NOMO-1 (cell line): Measurements from ENCODE around the gene CTSW.
A peak's percentile ranks its signal among the peaks of the same experiment; 100 is the strongest.
"Not testable (repeated sequence)": the region's sequence is repeated elsewhere in the genome, so short reads cannot be mapped to it uniquely, and the experiment has no call there.

Source experiments
- DNase-seq, 2 experiments: peaks; one replicate each; lab custom pipeline; 2025; ENCODE audit not compliant: unreplicated experiment in 2 of 2; lab: John Stamatoyannopoulos, UW

Gene CTSW

DNA sequence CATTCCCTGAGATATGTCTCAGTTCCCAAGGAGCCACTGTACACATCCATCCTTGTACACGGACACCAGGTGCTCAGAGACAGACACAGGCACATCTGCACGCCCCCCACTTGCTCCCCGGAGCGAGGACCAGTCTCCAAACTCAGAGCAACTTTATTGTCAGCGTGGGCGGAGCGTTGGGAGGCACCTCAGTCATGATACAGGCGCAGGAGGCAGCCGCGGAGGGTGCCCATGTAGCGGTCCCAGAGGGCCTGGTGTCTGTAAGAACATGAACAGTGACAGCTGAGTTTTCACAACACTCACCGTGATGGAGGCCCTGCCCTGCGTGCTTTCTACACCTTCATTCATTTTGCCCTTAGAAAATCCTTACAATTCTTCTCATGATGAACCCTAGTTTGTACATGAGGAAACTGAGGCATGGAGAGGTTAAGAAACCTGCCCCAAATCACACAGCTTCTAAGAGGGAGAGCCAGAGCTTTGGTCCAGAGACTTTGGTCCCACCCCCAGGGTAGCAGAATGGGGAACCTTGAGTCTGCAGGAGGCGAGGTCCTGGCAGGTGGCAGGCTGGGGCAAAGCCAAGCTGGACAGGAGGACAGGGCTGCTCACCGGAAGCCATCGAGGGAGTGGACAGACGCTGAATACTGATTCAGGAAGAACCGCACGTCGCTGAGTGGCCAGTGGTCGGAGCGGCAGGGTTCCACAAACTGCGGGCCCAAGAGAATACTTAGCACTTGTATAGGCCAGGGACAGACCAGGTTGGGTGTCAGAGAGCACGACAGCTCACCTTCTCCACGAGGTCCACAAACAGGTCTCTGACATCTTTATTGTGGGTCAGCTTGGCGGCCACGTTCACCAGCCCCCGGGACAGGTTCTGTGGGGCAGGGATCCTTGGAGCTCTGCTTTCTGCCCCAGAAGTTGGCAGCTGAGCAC lies 4.4 kb downstream of the CTSW start:
- DNase-seq: no peak

DNA sequence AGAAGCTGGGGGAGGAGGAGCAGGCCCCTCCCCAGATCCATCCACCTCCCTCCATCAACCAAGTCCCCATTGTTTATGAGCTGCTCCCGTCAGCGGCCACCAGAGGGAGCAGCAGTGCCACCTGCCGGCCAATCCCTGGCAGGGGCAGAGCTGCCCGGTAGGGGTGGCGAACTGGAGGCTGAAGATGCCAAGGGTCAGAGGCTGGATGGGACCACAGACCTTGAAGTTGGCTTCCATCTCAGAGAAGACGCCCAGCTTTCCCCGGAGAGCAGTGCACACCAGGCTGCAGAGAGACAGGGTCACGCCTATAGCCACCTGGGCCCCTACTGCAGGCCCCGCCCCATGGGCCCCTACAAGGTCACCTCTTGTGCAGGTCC lies 5.1 kb downstream of the CTSW start:
- DNase-seq: peak; percentile 57 to 75

DNA sequence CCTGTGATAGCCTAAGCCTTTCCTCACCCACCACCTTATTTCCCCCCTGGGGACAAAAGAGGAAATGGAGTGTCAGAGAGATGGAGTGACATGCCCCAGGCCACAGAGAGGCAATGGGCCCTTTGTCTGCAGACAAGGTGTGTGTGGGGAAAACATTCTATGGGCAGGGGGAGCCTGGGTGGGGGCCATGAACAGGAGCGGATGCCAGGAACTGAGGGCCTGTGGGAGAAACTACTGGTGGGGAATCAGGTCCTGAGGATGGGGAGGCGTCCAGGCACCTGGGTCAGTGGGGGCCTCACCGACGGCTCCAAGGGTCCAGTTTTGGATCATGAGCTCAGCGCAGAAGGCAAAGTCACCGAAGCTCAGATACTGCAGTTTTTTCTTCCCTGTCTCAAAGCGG lies 5.6 kb downstream of the CTSW start:
- no peak for DNase-seq

DNA sequence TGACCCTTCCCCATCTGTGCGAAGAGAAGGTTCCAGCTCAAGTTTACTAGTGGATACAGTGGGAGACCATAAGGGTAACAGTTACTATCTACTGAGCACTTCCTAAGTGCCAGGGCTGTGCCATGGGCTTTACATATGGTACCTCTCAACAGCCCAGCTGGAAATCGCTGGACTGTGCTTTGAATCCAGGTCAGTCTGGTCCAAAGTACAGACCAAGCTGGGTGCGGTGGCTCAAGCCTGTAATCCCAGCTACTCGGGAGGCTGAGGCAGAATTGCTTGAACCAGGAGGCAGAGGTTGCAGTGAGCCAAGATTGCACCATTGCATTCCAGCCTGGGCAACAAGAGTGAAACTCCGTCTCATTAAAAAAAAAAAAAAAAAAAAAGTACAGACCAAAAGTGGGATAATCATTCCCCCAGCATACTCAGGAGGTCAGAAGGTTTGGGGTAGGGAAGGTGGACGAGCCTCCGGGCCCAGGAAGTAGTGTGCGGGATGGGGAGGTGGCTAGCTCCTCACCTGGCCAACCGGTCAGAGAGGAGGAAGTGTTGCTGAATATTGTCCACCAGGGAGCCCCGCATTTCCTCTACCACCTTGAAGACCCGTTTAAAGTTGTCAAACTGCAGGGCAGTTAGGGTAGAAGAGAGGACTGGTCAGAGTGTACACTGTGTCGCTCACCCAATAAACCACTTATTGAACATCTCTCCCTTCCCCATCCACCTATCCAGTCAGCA lies 6.3 kb downstream of the CTSW start:
- DNase-seq: no peak

DNA sequence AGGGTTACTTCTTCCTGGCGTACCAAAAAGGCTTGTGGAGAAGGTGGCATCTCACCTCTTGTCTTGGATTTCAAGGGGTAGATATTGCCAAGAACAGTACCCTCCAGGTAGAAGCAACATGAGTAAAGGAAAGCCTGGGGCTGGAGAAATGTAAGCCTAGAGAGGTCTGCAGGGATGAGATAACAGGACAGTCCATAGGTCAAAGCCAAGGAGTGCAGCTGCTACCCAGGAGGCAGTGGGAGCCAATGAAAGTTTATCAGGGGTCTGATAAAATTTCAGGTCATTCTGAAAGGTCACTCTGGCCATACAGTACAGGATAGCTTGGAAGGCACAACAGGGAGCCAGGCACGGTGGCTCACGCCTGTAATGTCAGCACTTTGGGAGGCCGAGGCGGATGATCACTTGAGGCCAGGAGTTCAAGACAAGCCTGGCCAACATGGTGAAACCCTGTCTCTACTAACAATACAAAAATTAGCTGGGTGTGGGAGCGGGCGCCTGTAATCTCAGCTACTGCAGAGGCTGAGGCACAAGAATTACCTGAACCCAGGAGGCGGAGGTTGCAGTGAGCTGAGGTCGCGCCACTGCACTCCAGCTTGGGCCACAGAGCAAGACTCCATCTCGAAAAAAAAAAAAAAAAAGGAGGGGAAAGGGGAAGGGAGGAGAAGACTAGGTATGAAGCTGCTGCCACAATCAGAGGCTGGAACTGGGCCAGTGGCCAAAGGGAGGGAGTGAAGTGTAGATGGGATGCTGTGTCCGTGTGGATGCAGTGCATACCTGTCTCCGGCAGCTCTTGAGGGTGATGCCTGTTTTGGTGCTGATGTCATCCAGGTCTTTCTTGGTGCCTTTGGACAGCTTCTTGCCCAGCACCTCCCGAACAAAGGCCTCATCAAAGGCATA lies 7.4 kb downstream of the CTSW start:
- no peak for DNase-seq

DNA sequence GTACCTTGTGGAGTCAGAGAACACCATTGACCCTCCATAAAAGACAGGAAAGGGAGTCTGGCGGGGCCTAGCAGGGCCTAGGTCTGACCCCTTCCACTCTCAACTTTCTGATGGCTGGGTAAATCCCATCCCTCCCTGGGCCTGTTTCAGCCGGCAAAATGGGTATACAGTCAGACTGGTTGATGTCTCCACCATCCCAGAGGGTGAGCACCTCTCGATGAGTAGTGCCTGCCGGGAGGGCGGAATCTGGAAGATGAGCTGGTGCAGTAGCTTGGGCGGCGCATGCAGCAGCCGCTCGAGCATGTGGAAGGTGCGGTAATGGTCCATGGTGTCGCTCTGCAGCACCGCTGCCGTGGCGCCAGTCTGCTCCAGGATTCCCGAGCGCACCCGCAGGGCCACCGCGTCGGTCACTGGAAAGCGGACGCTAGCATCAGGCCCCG lies 8.1 kb downstream of the CTSW start:
- DNase-seq: no peak

DNA sequence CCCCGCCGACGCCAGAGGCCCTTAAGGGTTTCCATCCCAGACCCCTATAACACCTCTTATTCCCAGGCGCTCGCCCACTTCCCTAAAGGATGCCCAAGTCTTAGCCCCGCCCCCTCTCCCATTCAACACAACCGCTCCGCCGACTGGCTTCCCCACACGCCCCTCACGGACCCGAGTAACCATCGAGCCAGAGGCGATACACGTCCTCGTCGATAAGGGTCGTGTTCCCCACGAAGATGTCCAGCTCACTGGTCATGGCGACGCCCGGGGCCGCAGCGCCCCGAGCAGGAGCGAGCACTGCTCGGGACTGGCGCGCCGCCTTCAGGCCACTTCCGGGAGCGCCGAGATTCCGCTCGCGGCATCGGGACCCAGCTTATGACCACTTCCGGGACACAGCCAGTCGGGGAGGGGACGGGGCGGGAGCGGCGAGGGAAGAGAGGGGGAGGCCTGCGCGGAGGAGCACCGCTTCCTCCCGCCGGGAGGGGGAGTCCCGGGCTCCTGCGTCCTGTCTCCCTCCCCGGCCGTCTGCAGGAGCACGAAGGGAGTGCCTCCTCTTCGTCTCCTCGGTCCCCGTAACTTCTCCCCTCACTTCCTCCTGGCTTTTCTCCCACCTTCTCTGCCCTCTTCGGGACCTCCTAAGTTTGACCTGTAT lies 8.7 kb downstream of the CTSW start, which contains the start of gene FIBP:
Gene FIBP (minus strand): TSS at position 309 of the 652 bp plus-strand sequence. CDS start 53 bp downstream, at position 256.
- DNase-seq: peak; percentile 93 to 96

DNA sequence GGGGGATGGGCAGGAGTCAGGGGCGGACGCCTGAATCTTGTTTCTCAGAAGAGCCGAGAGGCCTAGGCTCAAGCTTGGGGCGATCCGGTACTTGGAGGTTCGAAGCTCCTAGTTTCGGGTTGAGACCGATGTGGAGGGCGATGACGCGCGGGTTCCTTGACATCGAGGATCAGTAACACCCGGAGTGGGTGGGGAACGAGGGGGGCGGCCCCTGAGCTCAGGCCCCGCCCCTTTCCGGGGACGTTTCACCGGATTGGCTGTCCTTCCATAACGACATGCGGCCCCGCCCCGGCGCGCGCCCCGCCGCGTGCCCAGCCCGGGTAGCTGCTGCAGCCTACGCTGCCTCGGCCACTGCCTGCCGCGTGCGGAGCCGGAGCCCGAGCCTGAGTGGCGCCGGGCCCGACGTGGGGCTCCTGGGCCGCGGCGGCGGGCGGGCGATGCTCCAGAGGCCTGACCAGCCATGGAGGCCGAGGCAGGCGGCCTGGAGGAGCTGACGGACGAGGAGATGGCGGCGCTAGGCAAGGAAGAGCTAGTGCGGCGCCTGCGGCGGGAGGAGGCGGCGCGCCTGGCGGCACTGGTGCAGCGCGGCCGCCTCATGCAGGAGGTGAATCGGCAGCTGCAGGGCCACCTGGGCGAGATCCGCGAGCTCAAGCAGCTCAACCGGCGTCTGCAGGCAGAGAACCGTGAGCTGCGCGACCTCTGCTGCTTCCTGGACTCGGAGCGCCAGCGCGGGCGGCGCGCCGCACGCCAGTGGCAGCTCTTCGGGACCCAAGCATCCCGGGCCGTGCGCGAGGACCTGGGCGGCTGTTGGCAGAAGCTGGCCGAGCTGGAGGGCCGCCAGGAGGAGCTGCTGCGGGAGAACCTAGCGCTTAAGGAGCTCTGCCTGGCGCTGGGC lies 10.9 kb downstream of the CTSW start, which contains the start of gene CCDC85B:
Gene CCDC85B (plus strand): TSS at position 350 of the 895 bp plus-strand sequence. CDS start 111 bp downstream, at position 461.
- peak; percentile 89 to 93 for DNase-seq

DNA sequence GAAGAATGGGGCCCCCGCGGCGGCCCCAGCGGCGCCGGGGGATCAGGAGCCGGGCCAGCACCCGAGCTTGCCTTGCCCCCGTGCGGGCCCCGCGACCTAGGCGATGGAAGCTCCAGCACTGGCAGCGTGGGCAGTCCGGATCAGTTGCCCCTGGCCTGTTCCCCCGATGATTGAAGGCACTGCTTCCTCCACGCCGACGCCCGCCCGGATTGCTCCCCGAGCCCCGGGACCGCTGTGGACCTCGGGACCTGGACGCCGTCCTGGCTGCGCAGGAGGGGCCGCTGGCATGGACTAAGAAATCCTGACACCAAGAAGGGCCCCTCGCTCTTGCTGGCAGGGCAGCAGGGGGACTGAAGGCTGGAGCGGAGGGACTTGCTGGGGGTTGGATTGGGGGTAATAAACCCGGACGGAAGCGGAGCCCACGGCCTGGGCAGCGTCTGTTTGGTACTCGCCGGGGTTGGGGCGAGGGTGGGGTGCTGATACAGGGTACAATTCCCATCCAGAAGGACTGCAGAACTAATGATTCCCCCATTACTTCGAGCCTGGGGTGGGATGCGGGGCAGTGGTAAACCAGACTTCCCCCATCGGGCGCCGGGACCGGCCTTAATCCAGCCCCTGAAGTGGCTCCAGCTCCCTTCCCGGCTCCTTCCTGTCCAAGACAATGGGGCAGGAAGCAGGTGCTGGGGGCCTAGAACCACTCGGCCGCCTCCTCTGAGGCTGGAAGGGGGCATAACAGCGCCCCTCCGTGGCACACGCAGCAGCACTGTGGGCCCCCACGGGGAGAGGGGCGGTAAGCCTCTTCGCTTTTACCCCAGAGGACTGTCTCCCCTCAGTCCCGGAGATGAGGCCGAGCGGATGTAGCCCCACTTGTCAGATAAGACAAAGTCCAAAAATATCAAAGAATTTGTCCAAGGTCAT lies 11.8 kb downstream of the CTSW start:
- DNase-seq: no peak

DNA sequence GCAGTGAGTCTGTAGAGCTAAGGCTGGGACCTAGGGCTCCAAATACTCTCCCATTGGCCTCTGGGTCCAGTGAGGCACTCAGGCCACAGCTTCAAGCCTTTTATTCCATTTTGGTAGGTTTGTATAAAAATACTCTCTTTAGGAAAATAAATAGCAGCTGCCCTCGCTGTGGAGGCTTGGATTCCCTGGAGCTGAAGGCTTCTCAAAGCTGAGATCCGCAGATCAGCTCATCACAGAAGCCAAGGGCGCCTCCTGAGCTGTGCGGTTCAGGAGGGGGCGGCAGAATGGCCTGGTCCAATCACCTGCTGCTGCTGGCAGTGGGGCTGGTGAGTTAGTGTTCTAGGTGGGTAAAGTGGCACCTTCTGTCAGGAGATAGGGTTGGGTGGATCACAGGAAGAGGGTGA lies 12.5 kb downstream of the CTSW start:
- not testable (repeated sequence) for DNase-seq

DNA sequence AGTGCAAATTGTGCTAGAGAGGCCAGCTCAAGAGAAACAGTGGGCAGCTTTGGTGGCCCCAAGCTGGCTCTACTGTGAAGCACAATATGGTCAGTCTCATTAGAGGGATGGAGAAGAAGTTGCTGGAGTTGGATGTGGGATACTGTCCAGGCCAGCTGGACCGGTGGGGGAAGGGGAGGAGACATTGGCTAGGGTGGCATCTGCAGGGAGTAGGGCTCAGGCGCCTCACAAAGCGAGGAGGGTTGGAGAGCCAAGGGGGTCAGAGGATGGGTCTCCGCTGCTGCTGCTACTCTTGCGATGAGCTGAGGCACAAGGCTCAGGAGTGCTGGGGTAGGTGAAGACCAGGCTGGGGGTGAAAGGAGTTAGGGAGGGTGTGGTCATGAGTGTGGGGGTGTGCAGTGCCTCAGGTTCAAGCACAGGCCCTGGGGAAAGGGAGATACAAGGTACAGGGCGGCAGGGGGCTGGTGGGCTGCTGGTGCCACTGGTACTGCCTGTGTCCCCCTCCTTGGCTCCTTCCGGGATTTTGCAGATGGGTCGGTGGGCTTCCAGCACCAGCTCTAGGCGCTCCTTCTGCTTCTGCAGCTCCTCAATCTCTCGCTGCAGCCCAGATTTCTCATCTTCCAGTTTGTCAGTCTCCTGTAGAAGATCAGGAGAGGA lies 13.2 kb downstream of the CTSW start:
- no peak for DNase-seq

DNA sequence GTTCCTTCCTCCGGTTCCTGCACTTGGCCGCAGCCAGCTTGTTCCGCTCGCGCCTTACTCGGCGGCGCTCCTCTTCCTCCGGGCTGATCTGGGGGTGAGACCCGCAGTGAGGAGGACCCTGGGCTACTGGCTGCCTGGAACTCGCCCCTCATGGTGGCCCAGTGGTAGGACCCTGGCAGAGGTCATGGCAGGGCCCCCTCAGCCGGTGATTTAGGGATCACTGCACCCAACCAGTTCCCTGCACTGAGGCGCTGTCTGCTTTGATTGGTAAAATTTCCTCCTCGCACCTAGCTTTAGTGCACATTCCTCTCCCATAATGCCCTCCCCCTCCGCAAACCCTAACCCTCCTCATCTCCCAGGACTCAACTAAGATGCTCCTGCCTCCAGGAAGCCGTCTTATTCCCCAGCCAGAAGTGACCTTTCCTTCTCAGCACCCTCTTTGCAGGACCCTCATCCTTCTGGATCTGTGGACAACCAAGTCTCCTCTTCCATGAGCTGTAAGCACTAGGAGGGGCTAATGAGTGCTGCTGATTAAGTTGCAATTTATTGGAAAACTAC lies 14.5 kb downstream of the CTSW start:
- peak in 1 of 2 experiments; percentile 38 for DNase-seq

DNA sequence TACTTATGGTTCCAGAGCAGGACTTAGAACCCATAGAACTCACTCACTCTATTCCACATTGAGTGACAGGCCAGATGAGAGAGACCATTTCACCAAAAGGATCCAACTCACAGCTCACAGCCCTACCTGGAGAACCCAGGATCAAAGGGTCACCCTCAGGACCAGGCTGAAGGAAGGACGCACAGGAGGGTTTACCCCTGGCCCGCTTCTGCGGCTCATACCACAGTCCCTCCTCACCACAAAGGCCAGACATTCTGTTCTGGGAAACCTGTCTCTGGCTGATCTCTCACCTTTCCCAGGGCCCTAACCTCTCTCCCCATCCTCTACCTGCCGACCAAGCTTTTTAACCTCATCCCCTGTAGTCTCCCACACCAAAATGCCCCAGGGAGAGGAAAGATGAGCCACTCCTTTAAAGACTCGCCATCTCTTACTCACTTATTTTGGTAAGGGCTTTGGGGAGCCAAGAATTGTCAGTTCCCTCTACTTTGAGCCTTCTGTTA lies 15.9 kb downstream of the CTSW start:
- no peak for DNase-seq

DNA sequence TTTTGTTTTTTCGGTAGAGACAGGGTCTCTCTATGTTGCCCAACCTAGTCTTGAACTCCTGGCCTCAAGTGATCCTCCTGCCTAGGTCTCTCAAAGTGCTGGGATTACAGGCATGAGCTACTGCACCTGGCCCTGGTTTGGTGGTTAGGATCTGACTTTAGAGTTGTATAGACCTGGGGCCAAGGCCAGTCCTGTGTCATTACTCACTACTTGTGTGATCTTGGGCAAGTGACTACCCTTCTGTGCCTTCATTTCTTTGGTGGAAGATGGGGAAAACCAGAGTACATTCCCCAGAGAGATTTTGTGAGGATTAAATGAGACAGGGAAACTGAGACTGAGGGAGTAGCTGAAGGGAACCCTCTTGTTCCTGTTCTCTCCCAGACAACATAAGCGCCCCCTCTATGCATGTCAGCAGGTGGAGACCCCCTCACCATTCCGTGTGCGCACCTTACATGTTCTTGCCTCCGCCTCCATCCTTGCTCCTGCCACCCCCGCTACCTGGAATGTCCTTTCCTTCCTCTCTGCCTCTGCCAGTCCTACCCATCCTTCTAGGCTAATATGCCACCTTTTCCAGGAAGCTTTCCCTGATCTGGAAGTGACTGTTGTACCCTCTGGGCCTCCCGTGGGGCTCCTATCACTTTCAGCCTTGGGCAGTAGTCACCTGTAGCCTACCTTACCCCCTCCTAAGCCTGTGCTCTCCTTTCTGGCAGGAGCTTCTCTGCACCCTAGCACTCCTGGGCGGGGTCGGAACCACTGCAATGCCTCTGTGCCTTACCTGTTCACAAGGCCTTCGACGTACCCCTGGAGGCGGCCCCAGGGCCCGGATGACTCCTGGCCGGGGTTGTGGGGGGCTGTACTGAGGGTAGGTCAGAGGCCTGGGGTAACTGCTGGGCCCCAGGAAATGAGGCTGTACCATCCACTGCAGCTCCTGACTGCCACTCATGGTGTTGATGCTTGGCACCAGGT lies 16.7 kb downstream of the CTSW start:
- DNase-seq: no peak

DNA sequence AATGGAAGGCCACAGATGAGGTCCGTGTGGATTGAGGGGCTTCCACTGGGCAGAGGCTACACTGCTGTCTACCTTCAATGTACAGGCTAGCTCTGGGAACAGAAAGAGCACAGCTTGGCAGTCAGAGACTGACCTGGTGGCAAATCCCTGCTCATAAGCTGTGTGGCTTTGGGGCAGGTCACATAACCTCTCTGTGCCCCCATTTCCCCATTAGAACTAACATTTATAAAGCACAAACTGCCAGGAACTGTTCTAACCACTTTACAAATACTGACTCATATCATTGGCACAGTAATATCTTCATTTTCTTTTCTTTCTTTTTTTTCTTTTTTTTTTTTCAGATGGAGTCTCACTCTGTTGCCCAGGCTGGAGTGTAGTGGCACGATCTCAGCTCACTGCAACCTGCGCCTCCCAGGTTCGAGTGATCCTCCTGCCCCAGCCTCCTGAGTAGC lies 17.4 kb downstream of the CTSW start:
- no peak for DNase-seq
